Measurements from ENCODE around the gene ATP8A2.

Gene ATP8A2

DNA sequence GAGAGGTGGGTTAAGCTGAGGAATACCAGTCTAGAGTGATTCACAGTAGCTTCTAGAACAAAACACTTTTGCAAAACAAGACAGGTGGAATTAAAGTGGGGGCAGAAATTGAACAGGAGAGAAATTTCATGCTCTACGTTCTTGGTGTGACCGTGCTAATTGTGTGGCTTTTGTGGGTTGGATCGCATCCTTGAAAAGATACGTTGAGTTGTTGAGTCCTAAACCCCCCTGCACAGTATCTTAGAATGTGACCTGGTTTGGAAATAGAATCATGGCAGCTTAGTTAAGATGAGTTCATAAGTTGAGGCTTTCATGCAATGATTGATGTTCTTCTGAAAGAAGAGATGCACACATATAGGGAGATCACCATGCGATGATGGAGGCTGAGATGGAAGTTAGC is 308.2 kb downstream of the ATP8A2 start:
- no peak overlapping the region for H3K27ac ChIP-seq

GRCh38 chr13:25682276-25682675 is 310.5 kb downstream of the ATP8A2 start:
- TF ChIP-seq CTCF (IDR thresholded peaks at IDR 0.05) = no peak
- TF ChIP-seq ZFX (IDR thresholded peaks at IDR 0.05; ENCODE audit: borderline replicate concordance) = no peak
- H3K27ac ChIP-seq = no peak overlapping the region

More for the DNA sequence above, 308.2 kb downstream of the ATP8A2 start:
- no peak for TF ChIP-seq ZFX (IDR thresholded peaks at IDR 0.05; ENCODE audit: borderline replicate concordance)
- no peak for TF ChIP-seq CTCF (IDR thresholded peaks at IDR 0.05)

GRCh38 chr13:25683056-25683455 is 311.3 kb downstream of the ATP8A2 start:
- no peak for TF ChIP-seq ZFX (IDR thresholded peaks at IDR 0.05; ENCODE audit: borderline replicate concordance)
- TF ChIP-seq CTCF (IDR thresholded peaks at IDR 0.05) = no peak
- H3K27ac ChIP-seq = no peak overlapping the region

DNA sequence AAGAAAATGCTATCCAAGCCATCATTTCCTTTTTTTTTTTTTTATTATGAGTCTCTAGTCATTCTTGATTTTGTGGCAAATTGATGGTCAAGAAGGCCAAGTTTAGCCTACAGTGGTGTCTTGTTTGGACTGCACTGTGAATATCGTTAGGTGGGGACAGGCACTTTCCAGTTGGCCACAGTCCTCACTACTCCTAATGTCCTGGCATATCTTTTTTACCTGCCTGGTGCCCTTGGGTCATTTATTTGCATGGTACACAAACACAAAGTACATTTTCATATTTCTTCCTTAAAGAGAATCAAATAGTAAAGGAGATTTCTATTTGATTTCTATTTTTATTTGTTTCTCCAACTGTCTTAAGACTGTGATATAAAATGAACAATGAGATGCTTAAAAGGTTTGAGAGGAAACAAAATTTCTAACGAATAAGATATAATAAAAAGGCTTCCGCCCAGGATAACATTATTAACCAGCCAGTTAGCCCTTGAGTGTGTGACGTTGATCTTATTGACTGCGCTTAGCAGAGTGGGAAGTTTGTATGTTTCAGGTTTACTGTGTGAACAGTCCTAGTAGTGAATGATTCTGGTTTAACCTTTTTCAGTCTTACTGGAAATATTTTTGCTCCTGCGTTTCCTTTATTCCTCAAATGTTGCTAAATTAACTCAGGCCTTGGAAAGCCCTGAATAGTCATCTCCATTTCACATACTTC is 312.0 kb downstream of the ATP8A2 start:
- no peak overlapping the region for H3K27ac ChIP-seq
- TF ChIP-seq CTCF (IDR thresholded peaks at IDR 0.05) = no peak
- TF ChIP-seq ZFX (IDR thresholded peaks at IDR 0.05; ENCODE audit: borderline replicate concordance) = no peak

- TF ChIP-seq ZFX (IDR thresholded peaks at IDR 0.05; ENCODE audit: borderline replicate concordance) (no peak), CTCF (IDR thresholded peaks at IDR 0.05) (no peak)
- H3K27ac ChIP-seq = no peak overlapping the region
These were observed 312.7 kb downstream of the ATP8A2 start for GRCh38 chr13:25684491-25684890.

DNA sequence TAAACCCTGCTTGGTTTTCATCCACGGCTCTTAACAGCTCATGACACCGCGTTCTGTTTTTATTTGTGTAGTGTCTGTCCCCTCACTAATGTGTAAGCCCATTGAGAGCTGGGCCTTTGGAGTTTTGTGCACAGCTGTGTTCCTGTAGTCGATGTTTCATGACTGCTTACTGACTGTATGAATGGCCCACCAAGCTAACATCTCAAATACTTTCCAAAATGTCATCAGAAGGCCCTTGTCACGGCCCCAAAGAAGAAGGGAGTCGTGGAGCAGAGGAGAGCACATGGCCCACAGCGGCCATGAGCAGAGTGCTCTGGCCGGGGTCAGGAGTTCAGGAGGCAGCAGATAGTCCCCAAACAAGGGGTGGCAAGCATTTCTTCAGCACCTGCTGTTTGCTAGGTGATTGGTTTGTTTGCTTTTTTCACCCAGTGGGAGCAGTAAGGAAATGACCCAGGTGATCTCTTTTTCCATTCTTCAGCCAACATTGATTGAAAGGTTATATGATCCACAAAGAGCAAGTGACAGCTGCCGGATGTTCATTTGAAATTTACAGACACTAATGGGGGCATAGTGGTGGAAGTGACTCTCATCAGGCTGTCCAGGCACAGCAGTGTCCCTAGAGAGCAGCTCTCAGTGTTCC is 315.2 kb downstream of the ATP8A2 start:
- TF ChIP-seq ZFX (IDR thresholded peaks at IDR 0.05; ENCODE audit: borderline replicate concordance) = no peak
- TF ChIP-seq CTCF (IDR thresholded peaks at IDR 0.05) = no peak
- no peak overlapping the region for H3K27ac ChIP-seq

Measured in 22Rv1 (cell line).